ENCODE results near the gene ACSF3. TPM values are rescaled to one million over a fixed set of nuclear protein-coding genes. Genes with fewer than 3 reads are reported as not detected.
"Not testable (repeated sequence)": the region's sequence is repeated elsewhere in the genome, so short reads cannot be mapped to it uniquely, and the experiment has no call there.

Gene ACSF3
- total RNA-seq, 1 donor from 2014 or later, result 31.7 TPM

DNA sequence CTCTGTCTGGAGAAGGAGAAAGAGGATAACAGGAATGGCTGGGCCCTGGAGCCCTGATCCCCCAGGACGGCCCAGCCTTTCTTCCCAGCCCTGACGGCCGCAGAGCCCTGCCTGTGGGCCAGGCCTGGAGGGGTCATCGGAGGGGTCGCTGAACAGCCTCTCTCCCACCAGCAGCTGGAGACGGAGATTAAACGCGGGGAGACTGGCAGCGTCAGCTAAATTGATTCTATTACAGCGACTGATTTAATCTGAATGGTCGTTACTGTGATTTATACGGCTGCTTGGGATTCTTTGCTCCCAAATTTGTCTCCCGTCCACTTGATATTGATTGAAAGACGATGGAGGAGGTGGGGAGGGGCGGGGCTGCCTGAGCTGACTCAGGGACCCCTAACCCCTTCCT is 70.8 kb downstream of the ACSF3 start:
- Histone ChIP-seq H3K4me1 (peaks cover 7% of the 10 kb centered on the region), H3K4me3 (no peak overlapping the region), H3K27ac (no peak overlapping the region), H3K36me3 (no peaks in the 10 kb centered on the region), H3K9me3 (no peaks in the 10 kb centered on the region), H3K27me3 (ENCODE audit: low read depth) (peaks cover 29% of the 10 kb centered on the region)
- ATAC-seq (no peak), DNase-seq (no peak)
- TF ChIP-seq, protein P1, sequence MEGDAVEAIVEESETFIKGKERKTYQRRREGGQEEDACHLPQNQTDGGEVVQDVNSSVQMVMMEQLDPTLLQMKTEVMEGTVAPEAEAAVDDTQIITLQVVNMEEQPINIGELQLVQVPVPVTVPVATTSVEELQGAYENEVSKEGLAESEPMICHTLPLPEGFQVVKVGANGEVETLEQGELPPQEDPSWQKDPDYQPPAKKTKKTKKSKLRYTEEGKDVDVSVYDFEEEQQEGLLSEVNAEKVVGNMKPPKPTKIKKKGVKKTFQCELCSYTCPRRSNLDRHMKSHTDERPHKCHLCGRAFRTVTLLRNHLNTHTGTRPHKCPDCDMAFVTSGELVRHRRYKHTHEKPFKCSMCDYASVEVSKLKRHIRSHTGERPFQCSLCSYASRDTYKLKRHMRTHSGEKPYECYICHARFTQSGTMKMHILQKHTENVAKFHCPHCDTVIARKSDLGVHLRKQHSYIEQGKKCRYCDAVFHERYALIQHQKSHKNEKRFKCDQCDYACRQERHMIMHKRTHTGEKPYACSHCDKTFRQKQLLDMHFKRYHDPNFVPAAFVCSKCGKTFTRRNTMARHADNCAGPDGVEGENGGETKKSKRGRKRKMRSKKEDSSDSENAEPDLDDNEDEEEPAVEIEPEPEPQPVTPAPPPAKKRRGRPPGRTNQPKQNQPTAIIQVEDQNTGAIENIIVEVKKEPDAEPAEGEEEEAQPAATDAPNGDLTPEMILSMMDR (IDR thresholded peaks at IDR 0.05), result no peak
- intact Hi-C loops (cut with DNase I), result no loop called here

DNA sequence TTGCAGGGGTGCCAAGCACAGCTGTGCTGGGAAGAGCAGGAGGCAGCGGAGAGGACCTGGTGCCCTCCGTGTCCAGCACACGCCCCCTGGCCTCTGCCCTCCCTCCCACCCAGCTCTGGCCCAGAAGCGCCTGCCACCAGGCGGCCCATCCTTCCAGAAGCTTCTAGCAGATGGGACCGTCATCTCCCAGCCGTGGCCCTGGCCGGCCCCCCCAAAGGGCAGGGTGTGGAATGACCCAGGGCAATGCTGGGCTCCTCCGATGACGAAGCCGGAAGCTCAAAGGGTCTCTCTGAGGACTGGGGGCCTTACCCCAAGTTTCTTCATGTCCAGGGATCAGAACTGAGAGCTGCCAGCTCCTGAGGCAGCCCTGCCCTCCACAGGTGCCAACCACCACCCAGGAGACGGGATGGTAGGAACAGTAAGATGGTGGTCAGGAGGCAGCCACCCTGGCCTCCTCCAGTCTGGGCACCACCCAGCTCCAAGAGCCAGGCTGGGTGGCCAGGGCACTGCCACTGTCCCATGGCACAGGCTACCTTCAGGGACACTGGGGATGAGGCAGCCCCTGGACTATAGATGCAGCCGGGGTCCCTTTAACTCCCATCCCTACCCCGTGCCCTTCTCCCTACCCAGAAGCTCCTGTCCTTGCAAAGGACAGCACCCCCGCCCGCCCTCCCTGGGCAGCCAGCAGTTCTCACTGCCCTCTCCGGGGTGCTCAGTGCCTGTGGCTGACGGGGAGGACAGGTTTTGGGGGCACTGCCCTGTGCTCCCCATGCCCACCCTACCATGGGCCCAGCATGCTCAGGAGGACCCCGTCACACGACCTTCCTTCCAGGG is 71.4 kb downstream of the ACSF3 start:
- intact Hi-C loops (cut with DNase I), result no loop called here
- DNase-seq, result no peak
- peaks cover 35% of the 10 kb centered on the region for H3K27me3 ChIP-seq (ENCODE audit: low read depth)

DNA sequence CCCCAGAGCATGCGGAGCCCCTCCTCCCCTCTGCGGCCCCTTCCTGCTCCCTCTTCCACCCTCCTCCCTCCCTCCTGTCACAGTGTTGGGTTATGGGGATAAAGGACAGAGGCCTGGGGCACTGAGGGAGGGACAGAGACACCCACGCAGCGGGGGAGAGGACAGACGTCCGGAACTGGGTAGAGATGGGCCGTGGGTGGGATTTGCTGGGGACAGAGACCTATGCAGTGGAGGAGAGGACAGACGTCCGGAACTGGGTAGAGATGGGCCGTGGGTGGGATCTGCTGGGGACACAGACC is 72.0 kb downstream of the ACSF3 start:
- H3K27ac ChIP-seq; DNase-seq; H3K36me3 ChIP-seq; H3K9me3 ChIP-seq; intact Hi-C loops (cut with DNase I); ATAC-seq; H3K4me1 ChIP-seq; H3K4me3 ChIP-seq: not testable (repeated sequence)
- H3K27me3 ChIP-seq (ENCODE audit: low read depth), result peaks cover 41% of the 10 kb centered on the region

More for the DNA sequence above, 71.4 kb downstream of the ACSF3 start:
- H3K36me3 ChIP-seq, result no peaks in the 10 kb centered on the region
- no peak overlapping the region for H3K27ac ChIP-seq
- ATAC-seq, result no peak
- peaks cover 7% of the 10 kb centered on the region for H3K4me1 ChIP-seq
- TF ChIP-seq, protein P1 (IDR thresholded peaks at IDR 0.05), result no peak
- no peak overlapping the region for H3K4me3 ChIP-seq
- H3K9me3 ChIP-seq, result no peaks in the 10 kb centered on the region

DNA sequence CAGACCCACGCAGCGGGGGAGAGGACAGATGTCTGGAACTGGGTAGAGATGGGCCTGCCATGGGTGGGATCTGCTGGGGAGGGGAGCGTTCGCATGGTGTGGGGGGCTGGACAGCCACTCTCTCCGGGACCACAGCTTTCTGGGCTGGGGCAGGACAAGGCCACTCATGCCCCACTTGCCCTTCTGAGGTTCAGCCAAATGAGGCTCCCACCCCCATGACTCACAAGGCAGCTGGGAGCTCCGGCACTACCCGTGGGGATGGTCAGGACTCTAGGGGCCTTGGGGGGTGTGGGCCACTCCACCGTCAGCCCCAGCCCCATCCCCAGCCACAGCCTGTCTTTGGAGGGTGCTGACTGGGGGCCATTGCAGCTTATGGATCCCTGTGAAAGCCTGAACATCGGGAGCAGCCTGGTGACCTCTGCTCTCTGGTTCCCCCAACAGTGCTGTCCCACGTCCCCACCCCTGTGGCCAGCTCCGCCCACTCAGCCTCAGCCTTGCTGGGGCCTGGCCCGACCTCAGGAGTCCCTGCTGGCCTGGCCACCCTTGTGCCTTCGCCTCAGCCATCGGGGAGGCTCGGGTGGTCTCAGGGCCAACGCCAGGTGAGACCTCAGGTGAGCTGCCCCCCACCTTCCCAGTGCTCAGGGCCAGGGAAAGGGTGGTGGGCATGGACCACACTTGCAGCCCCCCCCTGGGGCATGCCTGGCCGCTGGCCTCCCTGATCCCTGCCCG is 73.2 kb downstream of the ACSF3 start:
- intact Hi-C loops (cut with DNase I), result no loop called here
- TF ChIP-seq, protein P1 (IDR thresholded peaks at IDR 0.05), result no peak
- Histone ChIP-seq H3K27me3 (ENCODE audit: low read depth) (peaks cover 44% of the 10 kb centered on the region), H3K27ac (no peak overlapping the region), H3K4me1 (peaks cover 17% of the 10 kb centered on the region), H3K4me3 (no peak overlapping the region), H3K36me3 (no peaks in the 10 kb centered on the region), H3K9me3 (no peaks in the 10 kb centered on the region)
- ATAC-seq, result no peak
- no peak for DNase-seq

DNA sequence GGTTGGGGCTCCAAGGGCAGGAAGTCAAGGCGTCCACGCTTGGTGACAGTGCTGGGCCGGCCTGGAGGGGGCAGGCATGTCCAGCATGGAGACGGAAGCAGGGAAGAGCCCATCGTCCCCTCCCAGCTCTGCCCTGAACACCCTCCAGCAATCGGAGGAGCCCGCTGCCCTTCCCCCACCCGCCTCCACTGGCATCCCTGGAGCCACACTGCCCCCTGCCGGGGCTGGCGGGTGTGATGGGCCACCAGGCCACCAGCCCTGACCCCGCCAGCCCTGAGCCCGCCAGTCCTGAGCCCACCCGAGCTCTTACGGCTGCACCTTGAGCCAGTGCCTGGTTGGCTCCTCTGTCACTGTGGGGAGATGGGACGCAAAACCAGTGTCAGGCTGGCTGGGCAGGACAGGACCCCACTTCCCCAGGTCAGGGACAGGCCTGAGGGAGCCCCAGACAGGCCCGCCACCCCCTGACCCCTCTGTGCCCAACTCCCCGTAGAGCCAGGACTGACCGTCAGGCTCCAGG is 73.8 kb downstream of the ACSF3 start:
- H3K36me3 ChIP-seq, result no peaks in the 10 kb centered on the region
- H3K27me3 ChIP-seq (ENCODE audit: low read depth), result peaks cover 42% of the 10 kb centered on the region
- TF ChIP-seq, protein P1 (IDR thresholded peaks at IDR 0.05), result peak; percentile 84
- H3K4me1 ChIP-seq, result peaks cover 20% of the 10 kb centered on the region
- no peak overlapping the region for H3K4me3 ChIP-seq
- peak; percentile 58 to 76 for ATAC-seq
- peak; percentile 91 for DNase-seq
- no peak overlapping the region for H3K27ac ChIP-seq
- intact Hi-C loops (cut with DNase I), result no loop called here
- no peaks in the 10 kb centered on the region for H3K9me3 ChIP-seq
